Measurements from ENCODE around the gene PSPN. TPM values are rescaled to one million over a fixed set of nuclear protein-coding genes. Genes with fewer than 3 reads are reported as not detected.
"Not testable (repeated sequence)": the region's sequence is repeated elsewhere in the genome, so short reads cannot be mapped to it uniquely, and the experiment has no call there.

Gene PSPN
- total and polyA plus RNA-seq, 11 donors = 0.24 to 1.4 (median 0.86) TPM

DNA sequence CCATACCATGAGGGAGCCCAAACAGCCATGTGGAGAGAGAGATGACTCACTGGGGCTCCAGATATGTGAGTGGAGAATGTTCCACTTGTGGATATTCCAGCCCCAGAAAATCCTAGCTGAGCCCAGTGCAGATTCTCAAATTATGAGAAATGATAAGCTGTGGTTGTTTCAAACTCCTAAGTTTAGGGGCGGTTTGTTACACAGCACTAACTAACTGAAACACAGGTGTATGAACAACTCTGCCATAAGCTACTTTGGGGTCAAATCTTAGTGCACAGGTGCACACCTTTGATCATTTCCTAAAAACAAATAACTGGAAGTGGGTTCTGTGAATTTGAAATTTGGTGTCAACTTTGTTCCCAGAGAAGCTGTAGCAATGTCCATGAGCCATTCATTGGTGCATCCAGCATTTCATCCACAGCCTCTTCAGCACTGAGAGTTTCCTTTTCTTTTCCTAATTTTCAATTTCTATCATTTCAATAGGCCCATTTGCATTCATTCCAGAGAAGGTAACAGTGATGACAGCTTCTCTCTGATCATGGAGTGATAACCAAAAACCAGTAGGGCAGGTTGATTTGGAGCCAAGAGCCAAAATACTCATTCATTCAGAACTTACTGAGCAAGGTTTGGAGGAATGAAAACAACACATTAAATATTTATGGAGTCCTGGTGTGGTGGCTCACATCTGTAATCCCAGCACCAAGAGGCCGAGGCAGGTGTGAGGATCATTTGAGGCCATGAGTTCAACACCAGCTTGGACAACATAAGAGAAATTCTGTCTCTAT lies 23.2 kb downstream of the PSPN start:
- 85 to 94% (median 91%) methylated on average over 2 of the region's 2 CpGs for WGBS, 4 donors
- no peak overlapping the region for H3K4me3 ChIP-seq
- H3K9me3 ChIP-seq = no peaks in the 10 kb centered on the region
- no peak overlapping the region for H3K27ac ChIP-seq
- no peaks in the 10 kb centered on the region for H3K36me3 ChIP-seq
- DNase-seq = no peak
- TF ChIP-seq POLR2A (IDR thresholded peaks at IDR 0.05) = no peak
- TF ChIP-seq CTCF (IDR thresholded peaks at IDR 0.05) = no peak
- no peaks in the 10 kb centered on the region for H3K27me3 ChIP-seq
- intact Hi-C loops (cut with DNase I) = no loop called here
- ATAC-seq = no peak
- no peaks in the 10 kb centered on the region for H3K4me1 ChIP-seq

GRCh38 chr19:6350688-6351087 lies 25.0 kb downstream of the PSPN start:
- no peak for DNase-seq
- H3K27ac ChIP-seq = no peak overlapping the region
- intact Hi-C loops (cut with DNase I) = no loop called here
- TF ChIP-seq CTCF (IDR thresholded peaks at IDR 0.05) = no peak
- TF ChIP-seq POLR2A (IDR thresholded peaks at IDR 0.05) = no peak
- H3K36me3 ChIP-seq = no peaks in the 10 kb centered on the region
- H3K4me1 ChIP-seq = no peaks in the 10 kb centered on the region
- H3K4me3 ChIP-seq = no peak overlapping the region
- H3K9me3 ChIP-seq = no peaks in the 10 kb centered on the region
- WGBS, 4 donors = 79 to 88% (median 82%) methylated on average over 2 of the region's 2 CpGs
- H3K27me3 ChIP-seq = no peaks in the 10 kb centered on the region
- ATAC-seq = no peak

DNA sequence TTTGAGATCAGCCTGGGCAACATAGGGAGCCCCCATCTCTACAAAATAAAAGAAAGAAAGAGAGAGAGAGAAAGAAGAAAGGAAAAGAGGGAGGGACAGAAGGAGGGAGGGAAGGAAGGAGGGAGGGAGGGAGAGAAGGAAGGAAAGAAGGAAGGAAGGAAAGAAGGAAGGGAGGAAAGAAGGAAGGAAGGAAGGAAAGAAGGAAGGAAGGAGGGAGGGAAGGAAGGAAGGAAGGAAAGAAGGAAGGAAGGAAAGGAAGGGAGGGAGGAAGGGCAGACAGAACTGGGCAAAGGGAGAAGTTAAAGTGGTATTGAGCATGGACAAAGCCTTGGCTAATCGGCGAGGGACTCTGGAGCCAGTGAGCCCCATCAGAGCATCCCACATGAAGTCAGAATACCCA lies 26.5 kb downstream of the PSPN start:
- intact Hi-C loops (cut with DNase I); H3K9me3 ChIP-seq; H3K4me3 ChIP-seq; H3K27ac ChIP-seq; H3K27me3 ChIP-seq; ATAC-seq; DNase-seq; H3K36me3 ChIP-seq; H3K4me1 ChIP-seq: not testable (repeated sequence)
- 70 to 83% (median 80%) methylated on average over 2 of the region's 2 CpGs for WGBS, 4 donors

GRCh38 chr19:6343462-6343861 lies 32.3 kb downstream of the PSPN start:
- H3K36me3 ChIP-seq = no peaks in the 10 kb centered on the region
- intact Hi-C loops (cut with DNase I) = no loop called here
- no peak for DNase-seq
- TF ChIP-seq POLR2A (IDR thresholded peaks at IDR 0.05) = no peak
- TF ChIP-seq CTCF (IDR thresholded peaks at IDR 0.05) = no peak
- no peak for ATAC-seq
- no peaks in the 10 kb centered on the region for H3K4me1 ChIP-seq
- WGBS, 4 donors = 88 to 100% (median 98%) methylated on average over 1 of the region's 1 CpG
- no peaks in the 10 kb centered on the region for H3K27me3 ChIP-seq
- no peak overlapping the region for H3K27ac ChIP-seq
- H3K4me3 ChIP-seq = no peak overlapping the region
- H3K9me3 ChIP-seq = peaks cover 0 to 3% (median 0%) of the 10 kb centered on the region in 12 donors
